Vagina (tissue), 2 donors: Measurements from ENCODE around the gene SLC17A9. TPM values are rescaled to one million over a fixed set of nuclear protein-coding genes. Genes with fewer than 3 reads are reported as not detected.

Source experiments
- DNase-seq, 2 donors: peaks; one replicate each; pipeline ENCODE4 v3.0.0-alpha.2; 2017; ENCODE audit errors: extremely low spot score in 2 of 2
- H3K27ac ChIP-seq: fragments of 200-600 bp; sonication (generic); one replicate; pipeline ENCODE4 v1.5.1; 2019
- H3K27me3 ChIP-seq: fragments of 200-600 bp; sonication (generic); one replicate; pipeline ENCODE4 v1.5.1; 2019
- H3K36me3 ChIP-seq, 2 donors: fragments of 200-600 bp; sonication (generic); one replicate each; pipeline ENCODE4 v1.5.1; 2017 to 2019
- H3K4me1 ChIP-seq: fragments of 200-600 bp; sonication (generic); one replicate; pipeline ENCODE4 v1.5.1; 2019
- H3K4me3 ChIP-seq, 2 donors: fragments of 200-600 bp; sonication (generic); 1 replicate in 1 of 2; 2 replicates in 1 of 2; pipeline ENCODE4 v1.5.1; 2016 to 2019
- H3K9me3 ChIP-seq: fragments of 200-600 bp; sonication (generic); one replicate; pipeline ENCODE4 v1.5.1; 2019
- CTCF ChIP-seq, 3 experiments: fragments of 450-650 bp in 2 of 3; fragments of 200-600 bp in 1 of 3; sonication (generic) in 1 of 3; IDR thresholded peaks; one replicate each; pipeline ENCODE4 v1.5.1; 2017 to 2019; ENCODE audit warnings: antibody characterized with exemption in 3 of 3, mild to moderate bottlenecking in 2 of 3, moderate library complexity in 2 of 3
- POLR2A ChIP-seq, 2 donors: fragments of 450-650 bp; IDR thresholded peaks; one replicate each; pipeline ENCODE4 v1.6.1; 2017; ENCODE audit warnings: antibody characterized with exemption in 2 of 2, mild to moderate bottlenecking in 2 of 2, moderate library complexity in 2 of 2
- POLR2AphosphoS5 ChIP-seq, 2 donors: sonication (generic); formaldehyde crosslinking; IDR thresholded peaks; one replicate each; pipeline ENCODE4 v1.9.0; 2017; ENCODE audit warnings: antibody characterized with exemption in 2 of 2, mild to moderate bottlenecking in 2 of 2, low read depth in 1 of 2; ENCODE audit not compliant: insufficient read depth in 1 of 2
- intact Hi-C: fragments of 100-400 bp; cut with DNase I; formaldehyde crosslinking; loops from one replicate; pipeline ENCODE4 v1.15.1; 2023
- total RNA-seq: library from RNA; depleted of rRNA; stranded (reverse); fragments of >200 nt; gene quantifications from one replicate; pipeline ENCODE4 v1.2.3, GENCODE V29; 2016

Gene SLC17A9
- total RNA-seq, 1 donor from 2014 or later: 2.5 TPM

DNA sequence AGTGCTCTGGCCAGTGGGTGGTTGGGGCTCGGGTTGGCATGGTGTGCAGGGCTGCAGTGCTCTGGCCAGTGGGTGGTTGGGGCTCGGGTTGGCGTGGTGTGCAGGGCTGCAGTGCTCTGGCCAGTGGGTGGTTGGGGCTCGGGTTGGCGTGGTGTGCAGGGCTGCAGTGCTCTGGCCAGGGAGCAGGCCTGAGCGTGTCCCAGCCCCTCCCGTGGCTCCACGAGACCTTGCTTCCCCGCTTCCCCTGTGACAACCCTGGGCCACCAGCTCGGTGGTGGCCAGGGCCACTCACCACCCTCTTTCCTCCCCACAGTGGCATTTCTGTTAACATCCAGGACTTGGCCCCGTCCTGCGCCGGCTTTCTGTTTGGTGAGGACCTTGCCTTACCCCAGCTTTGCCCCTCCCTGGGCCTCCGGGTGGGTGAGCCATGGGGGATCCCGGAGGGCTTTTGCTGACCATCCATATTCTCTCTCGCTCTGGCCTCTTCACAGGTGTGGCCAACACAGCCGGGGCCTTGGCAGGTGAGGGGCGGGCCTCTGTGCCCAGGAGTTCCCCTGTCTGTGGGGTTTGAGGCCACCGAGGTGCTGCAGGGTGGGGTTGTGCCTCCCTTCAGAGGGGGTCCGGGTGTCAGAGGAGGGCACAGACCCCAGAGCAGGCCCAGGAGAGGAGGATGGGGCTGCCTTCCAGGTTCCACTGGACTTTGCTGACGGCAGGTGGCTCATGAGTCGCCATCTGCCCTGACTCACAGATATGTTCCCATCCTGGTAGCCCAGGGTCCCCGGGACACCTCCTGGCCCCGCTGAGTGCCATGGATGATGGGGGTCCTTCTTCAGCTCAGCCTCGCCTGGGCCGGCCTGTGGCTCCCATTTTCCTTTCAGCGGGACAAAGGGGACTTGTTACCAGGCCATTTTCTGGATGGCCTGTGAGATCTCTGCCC lies 14.0 kb downstream of the SLC17A9 start:
- intact Hi-C loops: no loop called here
- Histone ChIP-seq H3K36me3 (no peaks in the 10 kb centered on the region), H3K9me3 (no peaks in the 10 kb centered on the region), H3K4me1 (no peaks in the 10 kb centered on the region), H3K27ac (no peak overlapping the region), H3K4me3 (no peak overlapping the region), H3K27me3 (no peaks in the 10 kb centered on the region)
- no peak for DNase-seq
- TF ChIP-seq POLR2AphosphoS5 (IDR thresholded peaks at IDR 0.05; ENCODE audit: insufficient read depth in 1 of 2, low read depth in 1 of 2) (no peak), POLR2A (IDR thresholded peaks at IDR 0.05) (no peak), CTCF (IDR thresholded peaks at IDR 0.05) (no peak)

DNA sequence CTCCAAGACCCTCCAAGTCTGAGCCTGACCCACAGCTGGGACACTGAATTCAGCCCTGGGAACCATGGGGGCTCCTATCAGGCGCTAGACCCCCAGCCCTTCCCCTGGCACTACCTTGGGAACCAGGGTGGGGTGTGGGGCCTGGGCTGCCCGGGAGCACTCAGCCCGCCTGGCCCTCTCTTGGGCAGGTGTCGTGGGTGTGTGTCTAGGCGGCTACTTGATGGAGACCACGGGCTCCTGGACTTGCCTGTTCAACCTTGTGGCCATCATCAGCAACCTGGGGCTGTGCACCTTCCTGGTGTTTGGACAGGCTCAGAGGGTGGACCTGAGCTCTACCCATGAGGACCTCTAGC lies 14.6 kb downstream of the SLC17A9 start:
- Histone ChIP-seq H3K27me3 (no peaks in the 10 kb centered on the region), H3K36me3 (no peaks in the 10 kb centered on the region), H3K4me1 (no peaks in the 10 kb centered on the region), H3K9me3 (no peaks in the 10 kb centered on the region), H3K4me3 (no peak overlapping the region), H3K27ac (no peak overlapping the region)
- intact Hi-C loops: no loop called here
- TF ChIP-seq POLR2AphosphoS5 (IDR thresholded peaks at IDR 0.05; ENCODE audit: insufficient read depth in 1 of 2, low read depth in 1 of 2) (no peak), CTCF (IDR thresholded peaks at IDR 0.05) (no peak), POLR2A (IDR thresholded peaks at IDR 0.05) (no peak)
- no peak for DNase-seq

DNA sequence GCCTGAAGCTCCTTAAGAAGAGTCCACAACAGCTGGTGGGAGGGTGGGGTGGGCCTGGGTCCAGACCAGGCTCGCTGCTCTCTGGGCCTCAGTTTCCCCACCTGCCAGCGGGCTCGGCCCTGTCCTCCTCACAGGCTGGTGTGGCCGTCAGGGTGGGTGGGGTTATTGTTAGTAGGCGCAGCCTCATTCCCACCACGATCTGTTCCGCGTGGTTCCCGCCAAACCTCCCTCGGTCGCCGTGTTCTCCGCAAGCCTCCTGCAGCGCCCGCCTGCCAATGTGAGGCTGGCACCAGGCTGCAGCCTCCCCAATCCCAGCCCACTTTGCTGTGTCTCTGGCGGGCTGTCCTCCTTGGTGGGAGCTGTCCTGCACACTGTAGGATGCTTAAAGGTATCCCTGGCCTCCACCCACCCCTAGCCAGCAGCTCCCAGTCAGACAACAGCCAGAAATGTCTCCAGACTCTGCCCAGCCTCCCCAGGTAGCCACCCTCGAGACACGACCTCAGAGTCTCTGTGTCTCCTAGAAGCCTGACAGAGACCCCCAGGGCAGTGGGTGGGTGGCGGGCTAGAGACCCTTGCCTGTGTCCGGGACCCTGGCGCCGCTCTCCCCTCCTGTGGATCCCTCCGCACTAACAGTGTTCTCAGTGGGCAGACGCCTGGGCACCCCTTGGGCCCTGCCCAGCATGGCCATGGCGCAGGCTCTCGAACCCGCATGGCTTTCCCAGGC lies 15.3 kb downstream of the SLC17A9 start:
- intact Hi-C loops: no loop called here
- Histone ChIP-seq H3K27ac (no peak overlapping the region), H3K4me1 (peaks cover 4% of the 10 kb centered on the region), H3K4me3 (no peak overlapping the region), H3K27me3 (peaks cover under 1% of the 10 kb centered on the region), H3K36me3 (no peaks in the 10 kb centered on the region), H3K9me3 (no peaks in the 10 kb centered on the region)
- DNase-seq: no peak
- no peak for TF ChIP-seq POLR2AphosphoS5 (IDR thresholded peaks at IDR 0.05; ENCODE audit: insufficient read depth in 1 of 2, low read depth in 1 of 2)
- no peak for TF ChIP-seq CTCF (IDR thresholded peaks at IDR 0.05)
- TF ChIP-seq POLR2A (IDR thresholded peaks at IDR 0.05): no peak

GRCh38 chr20:62968378-62969178 lies 16.1 kb downstream of the SLC17A9 start:
- no peak for DNase-seq
- TF ChIP-seq CTCF (IDR thresholded peaks at IDR 0.05) (no peak), POLR2A (IDR thresholded peaks at IDR 0.05) (no peak), POLR2AphosphoS5 (IDR thresholded peaks at IDR 0.05; ENCODE audit: insufficient read depth in 1 of 2, low read depth in 1 of 2) (no peak)
- intact Hi-C loops: no loop called here
- Histone ChIP-seq H3K9me3 (no peaks in the 10 kb centered on the region), H3K36me3 (no peaks in the 10 kb centered on the region), H3K4me1 (peaks cover 12% of the 10 kb centered on the region), H3K27ac (no peak overlapping the region), H3K4me3 (no peak overlapping the region), H3K27me3 (peaks cover 7% of the 10 kb centered on the region)
